ENCODE results near the gene MFAP5. TPM values are rescaled to one million over a fixed set of nuclear protein-coding genes. Genes with fewer than 3 reads are reported as not detected.

Gene MFAP5
- total and polyA plus RNA-seq, 2 of the 4 experiments (the other 2 are of a cell fraction), result 0.90 to 1.9 TPM

DNA sequence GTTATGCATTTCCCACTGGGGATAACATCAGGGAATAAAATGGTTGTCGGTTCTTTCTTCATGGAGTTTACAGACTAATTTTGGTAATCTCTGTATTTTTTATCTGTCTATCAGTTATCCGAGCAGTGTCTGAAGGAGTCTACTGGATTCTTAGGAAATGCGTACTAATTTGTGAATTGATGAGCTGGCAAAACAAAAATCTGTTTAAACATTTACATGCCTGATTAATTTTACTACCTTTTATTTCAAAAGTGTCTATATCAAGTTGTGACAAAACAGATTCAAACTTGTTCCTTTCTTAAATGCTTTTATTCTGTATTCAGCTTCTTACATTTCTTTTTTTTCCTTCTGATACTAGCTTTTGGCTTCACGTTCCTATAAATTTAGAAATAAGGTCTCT, 39.5 kb upstream of the MFAP5 start:
- Histone ChIP-seq H3K14ac (replicated peaks; ENCODE audit: low read depth, low read length) (no peak overlapping the region), H3K23ac (ENCODE audit: low read depth, low read length) (no peak overlapping the region), H2AFZ (replicated peaks; ENCODE audit: low read length, poor library complexity) (no peak overlapping the region), H3K56ac (ENCODE audit: extremely low read depth, insufficient read depth, low read length) (no peak overlapping the region), H3K9me3 (ENCODE audit: control insufficient read depth, insufficient read depth, low read length) (no peaks in the 10 kb centered on the region), H4K5ac (ENCODE audit: low read depth, low read length) (no peak overlapping the region), H2AK5ac (ENCODE audit: low read depth, low read length) (no peak overlapping the region), H2BK15ac (ENCODE audit: low read depth, low read length) (no peak overlapping the region), H3K4me3 (ENCODE audit: insufficient read depth, low read depth, low read length) (no peak overlapping the region), H3K27ac (ENCODE audit: insufficient read depth, low read length) (no peak overlapping the region), H2BK5ac (ENCODE audit: low read depth, low read length, poor library complexity, severe bottlenecking) (no peak overlapping the region), H4K20me1 (ENCODE audit: insufficient read depth, low read length) (peaks cover 6% of the 10 kb centered on the region; the same call in 1 of the 2 replicates), H2BK20ac (ENCODE audit: low read depth, low read length) (no peak overlapping the region), H3K27me3 (ENCODE audit: control insufficient read depth, insufficient read depth, low read length) (no peaks in the 10 kb centered on the region), H3K18ac (ENCODE audit: low read depth, low read length) (no peak overlapping the region), H3K36me3 (ENCODE audit: control insufficient read depth, insufficient read depth, low read length) (no peaks in the 10 kb centered on the region), H4K8ac (ENCODE audit: low read depth in 2 of 2, low read length in 2 of 2) (no peak overlapping the region), H3K9me1 (ENCODE audit: insufficient read depth, low read length) (peaks cover 3% of the 10 kb centered on the region; the same call in 1 of the 2 replicates), H3K9ac (ENCODE audit: low read depth, low read length) (no peak overlapping the region), H3K4me1 (ENCODE audit: control insufficient read depth, insufficient read depth, low read length) (no peaks in the 10 kb centered on the region), H3K4me2 (ENCODE audit: low read depth, low read length) (no peak overlapping the region), H3K4ac (ENCODE audit: low read depth, low read length) (no peak overlapping the region), H2BK120ac (ENCODE audit: low read depth, low read length) (no peak overlapping the region), H3K79me1 (ENCODE audit: low read depth in 1 of 2, low read length in 2 of 2) (peaks cover 9 to 34% of the 10 kb centered on the region in 2 experiments; a peak in 3 of 4 replicates), H2AK9ac (replicated peaks; ENCODE audit: low read depth, low read length, poor library complexity) (no peak overlapping the region), H4K91ac (ENCODE audit: insufficient read depth, low read depth, low read length) (no peak overlapping the region)
- DNase-seq (no peak), ATAC-seq (ENCODE audit: low read depth) (no peak)
- BruUV-seq (replicated peaks), result no TSS peak
- in situ Hi-C loops (cut with MboI; ENCODE audit: low sequenced_read_pairs) (no loop called here), intact Hi-C loops (cut with micrococcal nuclease) (no loop called here), dilution Hi-C loops (cut with HindIII; ENCODE audit: low sequenced_read_pairs, unreplicated experiment) (no loop called here)
- POLR2A ChIA-PET (ENCODE audit: unreplicated experiment), result no interaction called here
- CTCF ChIA-PET, result interaction anchor here (1.2 kb wide), 1 partner anchor 11 kb away, joined by 3 read pairs; no protein-coding TSS in a partner anchor
- no CpG with 5 or more reads among the region's 4 CpGs for WGBS, 2 experiments (ENCODE audit: extremely low coverage in 2 of 2, insufficient read length in 1 of 2)
- TF ChIP-seq RFX5 (IDR thresholded peaks at IDR 0.05; ENCODE audit: low read depth, low read length) (no peak), MAFK (IDR thresholded peaks at IDR 0.05; ENCODE audit: low read depth, low read length) (peak; percentile 59)
